GM18861 (cell line): ENCODE measurements around the gene ZNF546.
"Not testable (repeated sequence)": the region's sequence is repeated elsewhere in the genome, so short reads cannot be mapped to it uniquely, and the experiment has no call there.

Experiments used
- ATAC-seq: cut with Tn5 transposase; IDR thresholded peaks from one replicate; pipeline ENCODE4 v1.9.1; 2021; ENCODE audit not compliant: unreplicated experiment

ZNF546 gene

GRCh38 chr19:39996811-39997637, at the start of gene ZNF546:
TSS of gene ZNF546 (plus strand) at chr19:39997060. CDS start at chr19:39998327, 1,267 bp downstream.
- ATAC-seq = peak; percentile 83

- no peak for ATAC-seq
Measured at GRCh38 chr19:39949026-39949747, 47.7 kb upstream of the ZNF546 start.

GRCh38 chr19:39951065-39951650, 45.7 kb upstream of the ZNF546 start:
- ATAC-seq = no peak

- no peak for ATAC-seq
Measured at GRCh38 chr19:39951686-39952085, 45.2 kb upstream of the ZNF546 start.

DNA sequence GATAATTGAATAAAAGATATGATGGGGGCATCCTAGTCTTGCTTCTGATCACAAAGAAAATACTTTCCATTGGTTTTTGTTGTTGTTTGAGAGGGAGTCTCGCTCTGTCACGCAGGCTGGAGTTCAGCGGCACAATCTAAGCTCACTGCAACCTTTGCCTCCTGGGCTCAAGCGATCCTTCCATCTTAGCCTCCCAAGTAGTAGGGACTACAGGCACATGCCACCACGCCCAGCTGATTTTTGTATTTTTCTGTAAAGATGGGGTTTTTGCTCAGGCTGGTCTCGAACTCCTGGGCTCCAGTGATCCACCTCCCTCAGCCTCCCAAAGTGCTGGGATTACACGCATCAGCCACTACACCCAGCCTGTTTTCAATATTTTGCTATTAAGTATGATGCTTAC, 42.9 kb upstream of the ZNF546 start:
- no peak for ATAC-seq

DNA sequence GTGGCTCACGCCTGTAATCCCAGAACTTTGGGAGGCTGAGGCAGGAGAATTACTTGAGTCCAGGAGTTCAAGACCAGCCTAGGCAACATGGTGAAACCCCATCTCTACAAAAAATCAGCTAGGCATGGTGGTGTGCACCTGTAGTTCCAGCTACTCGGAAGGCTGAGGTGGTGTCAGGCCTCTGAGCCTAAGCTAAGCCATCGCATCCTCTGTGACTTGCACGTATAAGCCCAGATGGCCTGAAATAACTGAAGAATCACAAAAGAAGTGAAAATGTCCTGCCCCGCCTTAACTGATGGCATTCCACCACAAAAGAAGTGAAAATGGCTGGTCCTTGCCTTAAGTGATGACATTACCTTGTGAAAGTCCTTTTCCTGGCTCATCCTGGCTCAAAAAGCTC, 39.0 kb upstream of the ZNF546 start:
- not testable (repeated sequence) for ATAC-seq

DNA sequence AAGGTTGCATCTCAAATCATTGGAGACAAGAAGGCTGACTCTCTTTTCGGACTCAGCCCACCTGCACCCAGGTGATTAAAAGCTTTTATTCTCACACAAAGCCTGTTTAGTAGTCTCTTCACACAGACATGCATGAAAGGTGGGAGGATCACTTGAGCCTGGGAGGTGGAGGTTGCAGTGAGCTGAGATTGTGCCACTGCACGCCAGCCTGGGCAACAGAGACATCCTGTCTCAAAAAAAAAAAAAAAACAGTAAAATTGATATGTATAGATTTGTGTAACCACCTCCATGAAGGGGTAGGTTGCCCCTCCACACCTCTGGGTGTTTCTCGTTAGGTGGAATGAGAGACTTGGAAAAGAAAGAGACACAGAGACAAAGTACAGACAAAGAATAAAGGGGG, 37.9 kb upstream of the ZNF546 start:
- not testable (repeated sequence) for ATAC-seq

DNA sequence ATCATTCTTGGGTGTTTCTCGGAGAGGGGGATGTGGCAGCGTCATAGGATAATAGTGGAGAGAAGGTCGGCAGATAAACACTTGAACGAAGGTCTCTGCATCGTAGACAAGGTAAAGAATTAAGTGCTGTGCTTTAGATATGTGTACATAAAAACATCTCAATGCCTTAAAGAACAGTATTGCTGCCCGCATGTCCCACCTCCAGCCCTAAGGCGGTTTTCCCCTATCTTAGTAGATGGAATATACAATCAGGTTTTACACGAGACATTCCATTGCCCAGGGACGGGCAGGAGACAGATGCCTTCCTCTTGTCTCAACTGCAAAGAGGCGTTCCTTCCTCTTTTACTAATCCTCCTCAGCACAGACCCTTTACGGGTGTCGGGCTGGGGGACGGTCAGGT, 37.5 kb upstream of the ZNF546 start:
- not testable (repeated sequence) for ATAC-seq

DNA sequence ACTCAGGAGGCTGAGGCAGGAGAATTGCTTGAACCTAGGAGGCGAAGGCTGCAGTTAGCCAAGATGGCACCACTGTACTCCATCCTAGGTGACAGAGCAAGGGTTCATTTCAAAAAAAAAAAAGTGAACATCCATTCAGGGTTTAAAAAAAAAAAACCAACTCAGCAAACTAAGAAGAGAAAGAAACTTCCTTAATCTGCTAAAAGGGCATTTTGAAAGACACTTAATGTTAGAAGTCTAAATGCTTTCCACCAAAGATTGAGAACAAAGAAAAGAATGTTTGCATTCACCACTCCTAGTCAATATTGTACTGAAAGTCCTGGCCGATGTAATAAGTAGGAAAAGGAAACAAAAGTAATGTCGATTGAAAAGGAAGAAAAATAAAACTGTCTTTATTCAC, 33.0 kb upstream of the ZNF546 start:
- ATAC-seq = no peak

GRCh38 chr19:39966617-39967016, 30.2 kb upstream of the ZNF546 start:
- ATAC-seq = no peak

GRCh38 chr19:39967561-39967960, 29.3 kb upstream of the ZNF546 start:
- ATAC-seq = no peak

- ATAC-seq = no peak
Measured at GRCh38 chr19:39968789-39969188, 28.1 kb upstream of the ZNF546 start.

DNA sequence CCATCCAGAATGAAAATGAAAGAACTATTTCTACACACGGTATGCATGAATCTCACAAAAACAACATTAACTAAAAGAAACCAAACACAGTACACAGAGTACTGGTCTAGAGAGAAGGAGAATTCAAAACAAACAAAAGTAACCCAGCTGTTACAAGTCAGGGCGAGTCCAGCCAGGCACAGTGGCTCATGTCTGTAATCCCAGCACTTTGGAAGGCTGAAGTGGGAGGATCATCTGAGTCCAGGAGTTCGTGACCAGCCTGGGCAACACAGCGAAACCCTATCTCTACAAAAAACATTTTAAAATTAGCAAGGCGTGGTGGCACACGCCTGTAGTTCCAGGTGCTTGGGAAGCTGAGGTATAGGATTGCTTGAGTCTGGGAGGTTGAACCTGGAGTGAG, 27.6 kb upstream of the ZNF546 start:
- no peak for ATAC-seq

- no peak for ATAC-seq
Measured at GRCh38 chr19:39969681-39970424, 27.0 kb upstream of the ZNF546 start.

DNA sequence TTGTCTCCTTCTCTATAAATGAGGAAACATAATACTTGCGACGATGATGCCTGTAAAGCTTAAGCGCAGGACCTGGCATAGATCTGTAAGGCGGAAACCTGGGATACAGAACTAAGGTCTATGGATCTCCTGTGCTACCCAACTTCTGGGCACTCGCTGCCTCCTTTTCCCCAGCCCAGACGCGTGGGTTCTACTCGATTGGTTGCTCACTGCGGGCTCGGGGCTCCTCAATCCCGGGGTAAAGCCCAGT, 26.5 kb upstream of the ZNF546 start:
- ATAC-seq = no peak

- peak; percentile 95 for ATAC-seq
Measured at GRCh38 chr19:39970675-39971379, 26.0 kb upstream of the ZNF546 start, which contains the start of gene PSMC4. TSS of gene PSMC4 (plus strand) at chr19:39971165. CDS start at chr19:39971203, 38 bp downstream.

- ATAC-seq = no peak
Measured at GRCh38 chr19:39971380-39972035, 25.4 kb upstream of the ZNF546 start.

GRCh38 chr19:39974377-39975155, 22.3 kb upstream of the ZNF546 start:
- no peak for ATAC-seq

- ATAC-seq = no peak
Measured at GRCh38 chr19:39982883-39983282, 14.0 kb upstream of the ZNF546 start.
